IgD-negative memory B cell (primary cell): ENCODE results near the gene RDH8. TPM values are rescaled to one million over a fixed set of nuclear protein-coding genes. Genes with fewer than 3 reads are reported as not detected.

ENCODE experiments used
- H3K27ac Mint-ChIP-seq, 3 donors: one replicate each; pipeline ENCODE4 v1.8.0; 2020 to 2022; ENCODE audit warnings: mild to moderate bottlenecking in 3 of 3, mixed read lengths in 3 of 3, moderate library complexity in 1 of 3
- H3K27me3 Mint-ChIP-seq: one replicate; pipeline ENCODE4 v1.8.0; 2021; ENCODE audit warnings: mixed read lengths
- H3K36me3 Mint-ChIP-seq: one replicate; pipeline ENCODE4 v1.8.0; 2020; ENCODE audit warnings: mild to moderate bottlenecking, mixed read lengths
- H3K4me1 Mint-ChIP-seq, 3 donors: one replicate each; pipeline ENCODE4 v1.8.0; 2020 to 2022; ENCODE audit warnings: mixed read lengths in 3 of 3, mild to moderate bottlenecking in 1 of 3
- H3K4me3 Mint-ChIP-seq, 4 donors: one replicate each; pipeline ENCODE4 v1.8.0; 2020 to 2022; ENCODE audit warnings: mild to moderate bottlenecking in 4 of 4, mixed read lengths in 4 of 4, moderate library complexity in 3 of 4
- H3K9me3 Mint-ChIP-seq, 3 donors: one replicate each; pipeline ENCODE4 v1.8.0; 2020 to 2021; ENCODE audit warnings: mixed read lengths in 3 of 3, mild to moderate bottlenecking in 1 of 3
- polyA plus RNA-seq: library from polyadenylated mRNA; unstranded; fragments of 300-500 nt; fragmentation: Illumina TruSeq; gene quantifications from one replicate; pipeline ENCODE4 v1.2.3, GENCODE V29; 2021

RDH8 gene
- polyA plus RNA-seq, 1 donor from 2014 or later = not detected

DNA sequence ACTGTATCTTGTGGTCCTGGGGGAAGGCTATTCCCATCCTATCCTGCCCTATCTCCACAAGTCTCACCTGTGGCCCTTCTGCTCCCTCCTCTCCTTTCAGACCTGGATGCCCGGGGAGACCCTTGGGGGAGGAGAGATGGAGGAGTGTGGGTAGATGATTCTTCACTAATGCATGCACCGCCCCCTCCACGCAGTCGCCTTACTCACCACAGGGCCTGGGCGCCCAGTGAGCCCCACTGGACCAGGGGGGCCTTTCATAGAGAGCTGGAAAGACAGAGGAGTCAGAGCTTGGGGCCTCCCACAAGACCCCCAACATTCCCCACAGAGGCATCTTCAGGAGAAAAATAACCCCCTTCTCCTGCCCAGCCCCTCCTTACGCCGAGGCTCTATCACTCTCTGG is 17.3 kb upstream of the RDH8 start:
- H3K9me3 Mint-ChIP-seq = no peaks in the 10 kb centered on the region
- peaks cover 0 to 15% (median 2%) of the 10 kb centered on the region in 3 donors for H3K4me1 Mint-ChIP-seq
- no peak overlapping the region for H3K4me3 Mint-ChIP-seq
- H3K27me3 Mint-ChIP-seq = peaks cover 17% of the 10 kb centered on the region
- H3K36me3 Mint-ChIP-seq = no peaks in the 10 kb centered on the region
- no peak overlapping the region for H3K27ac Mint-ChIP-seq

DNA sequence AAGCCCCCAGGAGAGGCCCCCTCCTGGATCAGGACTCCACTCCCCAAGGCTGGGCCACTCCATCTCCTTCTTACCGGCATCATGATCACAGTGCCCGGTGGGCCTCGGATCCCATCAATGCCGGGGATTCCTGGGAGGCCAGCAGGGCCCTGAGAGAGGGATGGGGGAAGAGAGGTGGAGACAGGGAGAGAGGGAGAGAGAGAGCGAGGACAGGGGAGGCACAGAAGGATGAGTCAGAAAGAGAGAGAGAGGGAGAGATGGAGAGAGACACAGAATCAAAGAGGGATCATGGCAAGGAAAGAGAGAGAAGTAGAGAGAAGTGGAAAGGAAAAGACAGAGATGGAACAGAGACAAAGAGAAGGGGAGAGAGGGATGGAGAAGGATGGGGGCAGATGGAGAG is 16.7 kb upstream of the RDH8 start:
- Mint-ChIP-seq H3K9me3 (no peaks in the 10 kb centered on the region), H3K4me1 (peaks cover 0 to 11% (median 0%) of the 10 kb centered on the region in 3 donors), H3K27ac (no peak overlapping the region), H3K36me3 (no peaks in the 10 kb centered on the region), H3K4me3 (no peak overlapping the region), H3K27me3 (peaks cover 17% of the 10 kb centered on the region)

DNA sequence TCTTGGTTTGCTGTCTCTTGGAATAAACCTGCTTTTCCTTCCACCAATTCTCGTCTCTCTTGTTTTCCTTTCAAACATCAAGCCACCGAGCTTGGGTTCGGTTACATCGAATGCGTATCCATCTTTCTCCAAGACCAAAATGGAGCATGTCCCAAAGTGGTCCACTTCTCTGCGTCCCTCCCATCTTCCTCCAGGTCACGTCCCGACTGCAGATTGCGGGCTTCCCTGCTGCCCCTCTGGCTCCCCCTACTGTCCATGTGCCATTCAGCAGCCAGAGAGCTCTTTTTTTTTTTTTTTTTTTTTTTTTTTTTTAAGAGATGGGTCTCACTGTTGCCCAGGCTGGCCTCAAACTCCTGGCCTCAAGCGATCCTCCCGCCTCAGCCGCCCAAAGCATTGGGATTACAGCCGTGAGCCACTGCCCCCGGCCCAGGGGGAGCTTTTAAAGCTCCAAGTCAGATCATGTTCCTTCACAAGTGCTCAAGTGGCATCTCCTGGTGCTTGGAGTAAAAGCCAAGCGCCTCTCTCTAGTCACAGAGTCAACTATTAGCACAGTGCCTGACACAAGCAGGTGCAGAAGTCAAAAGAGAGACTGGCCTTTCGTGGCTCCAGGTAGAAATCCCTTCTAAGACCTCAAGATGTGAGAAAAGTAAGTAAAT is 13.0 kb upstream of the RDH8 start:
- Mint-ChIP-seq H3K36me3 (no peaks in the 10 kb centered on the region), H3K4me1 (peaks cover 0 to 3% (median 0%) of the 10 kb centered on the region in 3 donors), H3K4me3 (no peak overlapping the region), H3K9me3 (peaks cover 0 to 2% (median 0%) of the 10 kb centered on the region in 3 donors), H3K27ac (no peak overlapping the region), H3K27me3 (peaks cover 29% of the 10 kb centered on the region)

DNA sequence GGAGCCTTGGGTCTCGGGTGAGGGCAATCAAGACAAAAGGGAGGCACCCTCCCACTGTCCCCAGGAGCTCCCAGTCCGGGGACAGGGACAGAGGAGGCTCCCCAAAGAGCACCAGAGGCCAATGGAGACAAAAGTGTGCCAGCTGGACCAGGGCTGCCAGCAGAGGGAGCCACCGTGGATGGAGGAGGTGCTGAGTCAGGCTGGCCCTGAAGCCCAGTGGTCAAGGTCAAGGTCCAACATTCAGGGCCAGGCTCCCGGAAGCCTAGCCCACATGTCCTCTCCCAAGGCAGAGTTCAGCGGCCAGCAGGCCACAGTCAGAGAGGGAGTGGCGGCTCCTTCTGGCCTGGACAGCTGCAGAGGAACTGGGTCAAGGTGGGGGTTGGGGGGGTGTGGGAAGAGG is 11.4 kb upstream of the RDH8 start:
- peaks cover 0 to 3% (median 0%) of the 10 kb centered on the region in 3 donors for H3K4me1 Mint-ChIP-seq
- peaks cover 0 to 6% (median 0%) of the 10 kb centered on the region in 3 donors for H3K9me3 Mint-ChIP-seq
- H3K27ac Mint-ChIP-seq = no peak overlapping the region
- peaks cover 1% of the 10 kb centered on the region for H3K36me3 Mint-ChIP-seq
- H3K27me3 Mint-ChIP-seq = peaks cover 32% of the 10 kb centered on the region
- H3K4me3 Mint-ChIP-seq = no peak overlapping the region

- no peak overlapping the region for H3K27ac Mint-ChIP-seq
- peaks cover 0 to 6% (median 0%) of the 10 kb centered on the region in 3 donors for H3K9me3 Mint-ChIP-seq
- H3K4me3 Mint-ChIP-seq = no peak overlapping the region
- H3K27me3 Mint-ChIP-seq = peaks cover 32% of the 10 kb centered on the region
- H3K4me1 Mint-ChIP-seq = peaks cover 0 to 5% (median 0%) of the 10 kb centered on the region in 3 donors
- H3K36me3 Mint-ChIP-seq = peaks cover 1% of the 10 kb centered on the region
Measured at GRCh38 chr19:10003271-10003670, 10.0 kb upstream of the RDH8 start.

GRCh38 chr19:10004617-10005016 is 8.7 kb upstream of the RDH8 start:
- H3K27me3 Mint-ChIP-seq = peaks cover 40% of the 10 kb centered on the region
- no peak overlapping the region for H3K4me3 Mint-ChIP-seq
- H3K36me3 Mint-ChIP-seq = peaks cover 1% of the 10 kb centered on the region
- H3K27ac Mint-ChIP-seq = no peak overlapping the region
- H3K4me1 Mint-ChIP-seq = peaks cover 0 to 9% (median 0%) of the 10 kb centered on the region in 3 donors
- H3K9me3 Mint-ChIP-seq = peaks cover 0 to 6% (median 1%) of the 10 kb centered on the region in 3 donors

- H3K27me3 Mint-ChIP-seq = peaks cover 39% of the 10 kb centered on the region
- H3K9me3 Mint-ChIP-seq = peaks cover 0 to 6% (median 1%) of the 10 kb centered on the region in 3 donors
- no peak overlapping the region for H3K27ac Mint-ChIP-seq
- H3K36me3 Mint-ChIP-seq = peaks cover 1% of the 10 kb centered on the region
- H3K4me1 Mint-ChIP-seq = peaks cover 0 to 9% (median 0%) of the 10 kb centered on the region in 3 donors
- H3K4me3 Mint-ChIP-seq = no peak overlapping the region
Measured at GRCh38 chr19:10005632-10006334, 7.5 kb upstream of the RDH8 start.

- Mint-ChIP-seq H3K4me3 (no peak overlapping the region), H3K4me1 (peaks cover 0 to 9% (median 0%) of the 10 kb centered on the region in 3 donors), H3K36me3 (peaks cover 1% of the 10 kb centered on the region), H3K27ac (peak overlapping the region in 1 of 3 donors; percentile 84), H3K9me3 (peaks cover 0 to 7% (median 1%) of the 10 kb centered on the region in 3 donors), H3K27me3 (peaks cover 43% of the 10 kb centered on the region)
Measured at GRCh38 chr19:10006335-10006708, 7.0 kb upstream of the RDH8 start.

DNA sequence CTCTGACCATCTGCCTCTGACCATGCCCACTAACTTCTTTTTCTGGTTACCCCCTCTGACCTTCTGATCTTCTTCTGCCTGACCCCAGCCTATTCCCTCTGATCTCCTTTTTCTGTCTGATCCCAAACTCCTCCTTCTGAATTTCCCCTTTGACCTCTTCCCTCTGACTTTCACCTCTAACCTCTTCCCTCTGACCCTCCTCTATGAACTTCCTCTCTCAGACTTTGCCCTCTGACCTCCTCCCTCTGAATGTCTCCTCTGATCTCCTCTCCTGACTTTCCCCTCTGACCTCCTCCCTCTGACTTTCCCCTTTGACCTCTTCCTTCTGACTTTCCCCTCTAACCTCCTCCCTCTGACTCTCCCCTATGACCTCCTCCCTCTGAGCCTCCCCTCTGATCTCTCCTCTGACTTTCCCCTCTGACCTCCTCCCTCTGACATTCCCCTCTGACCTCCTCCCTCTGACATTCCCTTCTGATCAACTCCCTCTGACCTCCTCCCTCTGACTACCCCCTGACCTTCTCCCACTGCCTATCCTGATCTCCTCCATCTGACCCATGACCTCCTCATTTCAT is 6.4 kb upstream of the RDH8 start:
- H3K36me3 Mint-ChIP-seq = peaks cover 1% of the 10 kb centered on the region
- no peak overlapping the region for H3K4me3 Mint-ChIP-seq
- H3K27me3 Mint-ChIP-seq = peaks cover 47% of the 10 kb centered on the region
- H3K4me1 Mint-ChIP-seq = peaks cover 0 to 9% (median 0%) of the 10 kb centered on the region in 3 donors
- H3K27ac Mint-ChIP-seq = peak overlapping the region in 1 of 3 donors; percentile 84
- H3K9me3 Mint-ChIP-seq = peaks cover 0 to 7% (median 1%) of the 10 kb centered on the region in 3 donors

DNA sequence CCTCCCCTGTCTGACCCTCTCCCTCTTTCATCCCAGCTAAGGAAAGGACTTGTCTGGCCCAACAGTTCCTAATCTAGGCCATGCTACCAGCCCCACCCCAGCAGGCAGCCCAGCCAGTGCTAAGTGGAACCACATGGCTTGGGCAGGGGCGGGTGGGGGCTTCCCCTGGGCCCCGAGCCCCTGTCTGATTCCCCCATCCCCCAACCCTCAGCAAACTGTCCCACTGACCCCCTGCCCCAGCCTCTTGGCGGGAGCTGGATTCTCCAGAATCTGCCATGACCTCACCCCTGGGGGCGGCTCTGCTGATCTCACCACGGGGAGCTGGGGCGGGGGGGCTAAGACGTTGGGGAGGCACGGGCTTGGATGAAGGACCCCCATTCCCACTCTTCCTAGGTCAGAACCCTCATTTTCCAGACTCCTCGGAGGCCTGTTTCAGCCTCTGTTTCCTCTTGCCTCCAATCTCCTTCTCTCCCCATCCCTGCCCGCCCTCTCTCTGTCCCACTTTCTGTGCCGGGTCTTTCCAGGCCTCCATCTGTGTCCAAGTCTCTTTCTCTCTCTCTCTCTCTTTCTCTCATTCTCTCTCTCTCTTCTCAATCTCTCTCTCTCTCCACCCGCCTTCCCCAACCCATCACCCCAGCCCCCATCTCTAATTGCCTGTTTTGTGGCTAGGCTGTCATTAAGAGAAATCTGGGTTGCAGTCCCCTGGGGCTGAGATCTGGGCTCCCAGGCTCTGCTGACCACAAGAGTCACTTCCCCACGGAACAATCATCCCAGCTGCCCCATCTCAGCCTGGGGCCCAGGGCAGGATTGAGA is 5.7 kb upstream of the RDH8 start:
- Mint-ChIP-seq H3K9me3 (peaks cover 0 to 7% (median 1%) of the 10 kb centered on the region in 3 donors), H3K27me3 (peaks cover 49% of the 10 kb centered on the region), H3K36me3 (peaks cover 1% of the 10 kb centered on the region), H3K27ac (no peak overlapping the region), H3K4me1 (peaks cover 0 to 9% (median 0%) of the 10 kb centered on the region in 3 donors), H3K4me3 (no peak overlapping the region)

GRCh38 chr19:10008184-10008765 is 5.0 kb upstream of the RDH8 start:
- H3K27me3 Mint-ChIP-seq = peaks cover 47% of the 10 kb centered on the region
- peak overlapping the region in 1 of 4 donors; percentile 55 for H3K4me3 Mint-ChIP-seq
- no peak overlapping the region for H3K27ac Mint-ChIP-seq
- H3K36me3 Mint-ChIP-seq = peaks cover 1% of the 10 kb centered on the region
- H3K9me3 Mint-ChIP-seq = peaks cover 0 to 7% (median 1%) of the 10 kb centered on the region in 3 donors
- peaks cover 0 to 9% (median 0%) of the 10 kb centered on the region in 3 donors for H3K4me1 Mint-ChIP-seq

- peaks cover 0 to 7% (median 1%) of the 10 kb centered on the region in 3 donors for H3K9me3 Mint-ChIP-seq
- H3K27me3 Mint-ChIP-seq = peaks cover 48% of the 10 kb centered on the region
- peaks cover 0 to 9% (median 0%) of the 10 kb centered on the region in 3 donors for H3K4me1 Mint-ChIP-seq
- H3K36me3 Mint-ChIP-seq = peaks cover 1% of the 10 kb centered on the region
- H3K27ac Mint-ChIP-seq = no peak overlapping the region
- no peak overlapping the region for H3K4me3 Mint-ChIP-seq
Measured at GRCh38 chr19:10009714-10010224, 3.5 kb upstream of the RDH8 start.

DNA sequence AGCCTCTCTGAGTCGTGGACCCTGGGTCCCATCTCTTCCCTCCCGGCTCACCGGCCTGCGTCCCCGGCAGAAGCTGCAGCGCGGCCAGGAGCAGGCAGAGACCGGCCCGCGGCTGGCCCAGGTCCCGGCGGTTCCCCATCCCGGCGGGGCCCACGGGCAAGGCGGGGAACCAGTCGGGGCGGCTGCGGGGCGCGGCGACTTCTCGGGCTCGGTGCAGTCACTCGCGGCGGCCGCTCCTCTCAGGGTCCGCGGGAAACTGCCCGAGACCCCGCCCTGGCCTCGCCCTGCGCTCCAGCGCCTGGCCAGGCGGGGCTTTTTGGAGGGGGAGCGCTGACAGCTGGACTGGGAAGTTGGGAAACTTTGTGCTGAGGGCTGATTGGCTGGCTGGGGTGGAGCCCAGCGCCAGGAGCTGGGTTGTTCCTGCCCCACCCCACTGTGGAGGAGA is 3.0 kb upstream of the RDH8 start, which contains the start of gene COL5A3:
Gene COL5A3 (minus strand): TSS at position 258 of the 445 bp plus-strand sequence. CDS start 119 bp downstream, at position 139.
- peak within 1 kb of the TSS in 1 of 4 donors; percentile 76 for H3K4me3 Mint-ChIP-seq
- H3K36me3 Mint-ChIP-seq = peaks cover 1% of the 10 kb centered on the region
- peaks cover 45% of the 10 kb centered on the region for H3K27me3 Mint-ChIP-seq
- H3K9me3 Mint-ChIP-seq = peaks cover 0 to 7% (median 1%) of the 10 kb centered on the region in 3 donors
- peaks cover 0 to 9% (median 0%) of the 10 kb centered on the region in 3 donors for H3K4me1 Mint-ChIP-seq
- H3K27ac Mint-ChIP-seq = no peak within 1 kb of the TSS

DNA sequence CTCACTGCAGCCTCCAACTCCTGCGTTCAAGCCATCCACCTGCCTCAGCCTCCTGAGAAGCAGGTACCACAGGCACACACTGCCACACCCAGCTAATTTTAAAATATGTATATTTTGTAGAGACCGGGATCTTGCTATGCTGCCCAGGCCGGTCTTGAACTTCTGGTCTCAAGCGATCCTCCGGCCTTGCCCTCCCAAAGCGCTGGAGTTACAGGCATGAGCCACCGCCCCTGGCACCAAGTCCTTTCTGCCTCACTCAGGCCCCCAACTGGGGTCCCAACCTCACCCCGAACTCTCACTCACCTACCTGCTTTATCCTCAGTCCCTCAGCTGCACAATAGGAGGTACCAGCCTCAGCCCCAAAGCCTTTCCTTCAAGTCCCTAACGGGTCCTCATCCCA is 2.3 kb upstream of the RDH8 start:
- H3K4me1 Mint-ChIP-seq = peaks cover 0 to 9% (median 0%) of the 10 kb centered on the region in 3 donors
- peaks cover 1% of the 10 kb centered on the region for H3K36me3 Mint-ChIP-seq
- H3K27me3 Mint-ChIP-seq = peaks cover 44% of the 10 kb centered on the region
- no peak overlapping the region for H3K27ac Mint-ChIP-seq
- peak overlapping the region in 1 of 4 donors; percentile 76 for H3K4me3 Mint-ChIP-seq
- peaks cover 0 to 5% (median 1%) of the 10 kb centered on the region in 3 donors for H3K9me3 Mint-ChIP-seq
